HG02610 (cell line): Measurements from ENCODE around the gene GFM2.
"Not testable (repeated sequence)": the region's sequence is repeated elsewhere in the genome, so short reads cannot be mapped to it uniquely, and the experiment has no call there.

Source experiments
- ATAC-seq: cut with Tn5 transposase; IDR thresholded peaks from one replicate; pipeline ENCODE4 v1.9.1; 2021; ENCODE audit warnings: mild to moderate bottlenecking, moderate library complexity; ENCODE audit not compliant: unreplicated experiment

Gene GFM2

DNA sequence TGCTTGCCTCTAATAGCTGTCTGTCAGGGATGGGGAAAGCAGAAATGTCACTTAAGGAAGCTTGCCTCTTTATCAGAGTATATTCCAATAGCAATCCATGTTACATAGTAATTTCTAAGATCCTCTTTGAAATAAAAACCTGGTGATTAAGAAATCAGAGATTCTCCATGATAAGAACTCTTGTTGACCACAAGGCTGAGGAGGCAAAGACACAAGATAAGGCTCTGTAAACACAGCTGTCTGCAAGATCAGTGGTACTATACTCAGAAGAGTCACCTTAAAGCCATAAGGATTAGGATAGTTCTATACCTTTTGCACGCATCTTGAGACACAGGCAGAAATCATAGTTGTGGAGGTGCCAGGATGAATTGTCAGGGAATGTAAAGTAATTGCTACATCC is 41.6 kb downstream of the GFM2 start:
- ATAC-seq: no peak

DNA sequence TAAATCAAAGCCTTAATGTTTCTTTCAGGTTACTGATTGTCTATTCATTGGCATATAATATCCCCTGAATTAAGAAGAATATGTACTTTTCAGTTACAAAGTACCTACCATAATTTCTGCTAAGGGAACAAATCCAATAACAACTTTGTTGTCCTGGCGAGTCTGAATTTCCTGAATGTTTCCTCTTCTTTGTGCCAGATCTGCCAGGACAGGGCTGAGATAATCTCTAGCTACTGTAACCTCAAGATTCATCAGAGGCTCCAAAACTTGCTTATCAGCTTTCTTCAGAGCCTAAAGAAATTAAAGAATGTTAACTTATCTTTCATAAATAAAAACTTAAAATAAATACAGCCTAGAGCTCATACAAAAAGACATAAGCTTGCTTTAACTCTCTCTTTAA is 44.6 kb downstream of the GFM2 start:
- ATAC-seq: no peak

DNA sequence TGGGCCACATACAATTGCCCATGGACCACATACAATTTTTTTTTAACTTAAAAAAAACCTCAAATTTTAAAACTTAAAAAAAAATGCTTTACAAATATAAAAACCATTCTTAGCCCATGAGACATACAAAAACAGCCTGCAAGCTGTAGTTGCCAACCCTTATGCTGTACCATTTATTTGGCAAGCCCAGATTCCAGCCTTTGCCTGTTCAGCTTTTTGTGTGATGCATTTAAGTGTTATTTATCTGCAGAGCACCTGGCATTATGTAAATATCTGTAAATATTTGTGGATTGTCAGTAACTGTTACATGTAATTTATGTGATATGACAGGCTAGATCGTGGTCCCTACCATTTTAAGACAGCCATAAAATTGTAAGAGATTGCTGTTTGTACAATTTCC is 49.3 kb downstream of the GFM2 start:
- ATAC-seq: no peak

DNA sequence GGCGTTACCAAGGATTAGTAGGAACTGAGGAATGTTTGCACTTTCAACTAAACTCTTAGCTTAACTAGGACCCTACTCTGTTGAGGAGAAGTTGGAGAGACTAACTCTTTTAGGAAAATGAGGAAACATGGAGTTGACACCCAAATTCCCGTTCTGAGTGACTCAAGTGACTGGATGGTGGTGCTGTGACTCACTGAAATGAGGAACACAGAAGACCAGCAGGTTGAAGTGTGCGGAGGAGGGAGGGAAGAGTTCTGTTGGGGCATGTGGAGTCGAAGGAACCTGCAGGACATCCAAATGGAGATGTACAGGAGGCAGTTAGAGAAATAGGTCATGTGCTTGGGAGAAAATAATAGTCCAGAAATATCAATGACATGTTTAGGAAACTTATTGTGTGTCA is 73.7 kb downstream of the GFM2 start:
- ATAC-seq: no peak

DNA sequence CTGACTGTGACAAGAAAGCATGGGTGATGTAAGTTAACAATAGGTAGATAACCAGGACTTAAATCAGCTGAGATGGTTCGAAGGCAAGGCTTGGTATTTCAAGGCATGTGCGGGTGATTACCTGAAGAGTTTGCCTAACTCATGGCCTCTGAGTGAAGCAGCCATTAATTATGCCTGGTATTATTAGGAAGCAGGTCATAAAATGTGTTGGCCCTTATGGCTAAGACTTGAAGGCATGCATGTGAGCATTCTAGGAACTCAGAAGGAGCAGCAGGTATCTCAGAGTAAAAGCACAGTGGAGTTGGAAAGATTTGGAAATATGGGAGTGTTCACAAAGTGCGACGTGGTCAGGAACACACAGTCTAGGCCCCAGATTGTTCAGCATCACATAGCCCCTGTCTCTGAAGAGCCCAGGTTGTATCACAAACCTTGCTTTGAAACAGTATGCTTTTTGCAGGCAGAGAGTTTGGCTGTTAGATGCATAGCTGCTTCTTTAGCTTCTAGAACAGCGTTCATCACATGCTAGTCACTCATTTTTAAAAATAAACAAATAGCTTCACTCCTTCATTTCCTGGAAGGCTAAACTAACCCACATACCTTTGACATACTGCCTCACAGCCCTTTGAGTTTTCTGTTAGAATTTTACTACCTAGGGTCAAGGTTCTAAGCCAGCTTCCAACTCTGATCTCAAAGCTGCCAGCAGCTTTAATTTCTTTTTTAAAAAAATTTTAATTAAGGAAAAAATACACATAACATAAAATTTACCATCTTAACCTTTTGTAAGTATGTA is 79.8 kb downstream of the GFM2 start:
- no peak for ATAC-seq

DNA sequence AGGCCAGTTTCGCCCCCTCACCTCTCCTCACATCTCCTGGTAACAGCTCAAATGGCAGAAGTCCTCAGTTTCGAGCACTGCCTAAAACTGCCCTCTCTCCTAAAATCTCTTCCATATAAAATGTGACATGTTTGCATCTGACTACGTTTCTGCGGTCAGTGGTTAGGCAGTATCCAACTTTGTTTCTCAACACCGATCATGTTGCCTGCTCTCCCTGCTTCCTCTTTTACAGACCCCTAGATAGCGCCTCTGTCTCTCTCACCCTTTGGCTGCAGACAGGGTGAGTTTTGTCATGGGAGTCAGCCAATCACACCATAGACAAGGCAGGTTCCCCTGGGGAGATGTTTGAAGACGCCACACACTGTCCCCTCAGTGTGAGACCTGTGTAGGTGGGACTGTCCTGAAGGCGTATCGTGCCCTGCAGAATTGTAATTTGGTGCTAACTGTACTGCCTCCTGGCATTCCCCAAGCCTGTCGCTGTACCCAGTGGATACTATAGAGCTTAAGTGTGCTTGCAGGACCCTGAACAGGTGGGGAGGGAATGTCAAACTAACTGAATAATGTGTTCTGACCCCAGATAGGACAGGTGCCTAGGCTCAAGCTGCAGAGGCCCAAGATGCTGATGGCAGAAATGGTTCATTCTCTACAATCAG is 80.8 kb downstream of the GFM2 start:
- ATAC-seq: peak; percentile 42

DNA sequence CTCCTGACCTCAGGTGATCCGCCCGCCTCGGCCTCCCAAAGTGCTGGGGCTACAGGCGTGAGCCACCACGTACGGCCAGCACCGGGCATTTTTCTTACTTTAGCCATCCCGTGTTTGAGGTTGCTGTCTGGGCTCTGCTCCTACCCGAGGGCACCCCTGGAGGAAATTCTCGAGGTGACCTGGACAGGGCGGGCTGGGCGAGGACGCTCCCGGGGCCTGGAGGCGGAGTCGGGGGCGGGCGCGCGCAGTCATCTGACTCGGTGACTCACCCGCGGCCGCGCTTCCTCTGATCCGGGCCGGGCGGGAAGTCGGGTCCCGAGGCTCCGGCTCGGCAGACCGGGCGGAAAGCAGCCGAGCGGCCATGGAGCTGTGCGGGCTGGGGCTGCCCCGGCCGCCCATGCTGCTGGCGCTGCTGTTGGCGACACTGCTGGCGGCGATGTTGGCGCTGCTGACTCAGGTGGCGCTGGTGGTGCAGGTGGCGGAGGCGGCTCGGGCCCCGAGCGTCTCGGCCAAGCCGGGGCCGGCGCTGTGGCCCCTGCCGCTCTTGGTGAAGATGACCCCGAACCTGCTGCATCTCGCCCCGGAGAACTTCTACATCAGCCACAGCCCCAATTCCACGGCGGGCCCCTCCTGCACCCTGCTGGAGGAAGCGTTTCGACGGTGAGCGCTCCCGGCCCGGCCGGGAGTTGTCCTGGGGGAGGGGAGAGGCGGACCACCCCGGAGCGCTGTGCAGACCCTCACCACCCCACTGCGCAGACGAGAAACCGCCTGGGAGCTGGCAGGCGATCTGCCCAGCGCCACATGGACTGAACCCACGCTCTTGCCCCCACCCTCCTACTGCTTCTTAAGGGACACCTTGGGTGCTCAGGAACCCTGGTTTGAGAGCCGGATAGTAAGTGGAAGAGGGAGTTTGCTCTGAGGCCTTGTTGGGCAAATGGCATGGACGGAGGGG is 81.7 kb downstream of the GFM2 start, which contains the start of gene HEXB:
Gene HEXB, plus strand, starts transcription at position 334 of the 952 bp plus-strand sequence. Its CDS starts 28 bp downstream, at position 362.
- ATAC-seq: peak; percentile 84

DNA sequence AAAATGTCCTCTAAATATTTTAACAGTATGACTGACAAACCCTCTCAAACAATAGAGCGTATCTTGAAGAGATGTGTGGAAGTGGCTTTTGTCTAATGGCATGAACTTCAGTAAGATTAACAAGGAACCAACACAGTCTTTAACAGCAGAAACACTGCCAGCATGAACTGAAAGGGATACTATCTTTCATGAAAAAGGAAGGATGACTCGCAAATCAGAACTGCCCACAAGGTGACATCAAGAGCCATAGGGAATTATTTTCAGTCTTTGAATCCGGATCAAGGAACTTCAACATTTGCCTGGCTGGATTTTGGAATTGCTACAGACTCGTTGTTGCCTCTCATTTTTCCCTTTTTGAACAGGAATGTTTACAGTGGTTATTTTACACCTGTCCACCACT is 87.0 kb downstream of the GFM2 start:
- ATAC-seq: no peak

DNA sequence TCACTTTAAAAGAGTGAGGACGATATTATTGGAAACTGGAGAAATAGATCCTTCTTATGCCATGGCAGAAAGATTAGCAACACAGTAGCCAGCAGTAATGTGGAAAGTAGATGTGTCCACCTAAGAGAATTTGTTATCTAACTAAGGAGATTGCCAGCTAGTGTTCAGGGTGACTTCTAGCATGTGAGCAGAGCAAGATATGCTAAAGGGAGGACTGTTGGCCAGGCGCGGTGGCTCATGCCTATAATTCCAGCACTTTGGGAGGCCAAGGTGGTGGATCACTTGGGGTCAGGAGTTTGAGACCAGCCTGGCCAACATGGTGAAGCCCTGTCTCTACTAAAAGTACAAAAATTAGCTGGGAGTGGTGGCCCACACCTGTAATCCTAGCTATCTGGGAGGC is 87.6 kb downstream of the GFM2 start:
- not testable (repeated sequence) for ATAC-seq

DNA sequence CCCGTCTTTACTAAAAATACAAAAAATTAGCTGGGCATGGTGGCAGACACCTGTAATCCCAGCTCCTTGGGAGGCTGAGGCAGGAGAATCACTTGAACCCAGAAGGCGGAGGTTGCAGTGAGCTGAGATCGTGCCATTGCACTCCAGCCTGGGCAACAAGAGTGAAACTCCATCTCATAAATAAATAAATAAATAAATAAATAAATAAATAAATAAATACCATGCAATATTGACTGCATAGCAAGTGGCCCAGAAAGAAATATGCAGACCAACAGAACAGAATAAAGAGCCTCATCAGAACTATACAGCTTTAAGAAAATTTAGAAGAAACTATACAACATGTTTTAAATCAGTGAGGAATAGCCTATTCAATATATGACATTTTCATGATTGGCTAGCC is 88.8 kb downstream of the GFM2 start:
- ATAC-seq: not testable (repeated sequence)

DNA sequence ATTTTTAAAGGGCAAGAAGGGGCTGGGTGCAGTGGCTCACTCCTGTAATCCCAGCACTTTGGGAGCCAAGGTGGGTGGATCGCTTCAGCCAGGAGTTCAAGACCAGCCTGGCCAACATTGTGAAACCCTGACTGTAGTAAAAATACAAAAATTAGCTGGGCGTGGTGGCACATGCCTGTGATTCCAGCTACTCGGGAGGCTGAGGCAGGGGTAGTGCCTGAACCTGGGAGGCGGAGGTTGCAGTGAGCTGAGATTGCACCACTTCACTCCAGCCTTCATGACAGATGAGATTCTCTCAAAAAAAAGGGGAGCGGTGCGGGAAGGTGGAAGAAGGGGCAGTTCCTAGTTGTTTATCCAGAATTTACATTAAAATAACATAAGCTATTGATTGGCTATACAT is 90.5 kb downstream of the GFM2 start:
- not testable (repeated sequence) for ATAC-seq

DNA sequence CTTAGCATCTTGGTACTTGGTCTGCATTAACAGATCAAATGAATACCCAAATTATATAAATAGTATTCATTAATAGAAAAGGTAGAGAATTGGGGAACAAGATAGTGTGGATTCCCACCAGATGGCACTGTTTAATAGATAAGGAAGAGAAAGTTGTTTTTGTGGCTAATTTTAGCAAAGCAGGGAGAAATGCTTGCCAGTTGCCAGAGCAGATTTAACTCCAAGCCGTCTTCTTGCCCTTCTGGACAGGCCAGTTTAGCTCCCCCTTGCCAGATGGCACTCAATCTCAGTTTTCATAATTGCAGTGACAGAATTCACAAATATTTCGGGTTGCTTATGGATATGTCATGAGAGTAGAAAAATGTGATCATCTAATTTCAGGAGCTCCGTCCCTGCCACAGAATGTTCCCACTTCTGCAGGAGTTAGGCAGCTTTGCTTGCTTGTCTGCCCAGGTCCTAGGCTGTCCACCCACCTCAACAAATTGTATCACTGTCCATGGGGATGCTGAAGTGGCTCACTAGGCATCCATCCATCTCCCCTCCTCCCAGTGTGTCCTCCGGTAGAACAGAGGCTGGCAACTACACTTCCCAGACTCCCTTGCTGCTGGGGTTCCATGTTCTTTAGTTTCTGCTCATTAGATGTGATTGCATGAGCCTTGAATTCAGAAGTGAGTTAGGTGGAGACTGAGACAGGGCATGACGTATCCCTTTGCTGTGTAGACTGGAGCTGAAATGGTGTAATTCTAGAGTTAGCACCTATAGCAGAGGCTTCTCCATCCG is 93.7 kb downstream of the GFM2 start:
- no peak for ATAC-seq

DNA sequence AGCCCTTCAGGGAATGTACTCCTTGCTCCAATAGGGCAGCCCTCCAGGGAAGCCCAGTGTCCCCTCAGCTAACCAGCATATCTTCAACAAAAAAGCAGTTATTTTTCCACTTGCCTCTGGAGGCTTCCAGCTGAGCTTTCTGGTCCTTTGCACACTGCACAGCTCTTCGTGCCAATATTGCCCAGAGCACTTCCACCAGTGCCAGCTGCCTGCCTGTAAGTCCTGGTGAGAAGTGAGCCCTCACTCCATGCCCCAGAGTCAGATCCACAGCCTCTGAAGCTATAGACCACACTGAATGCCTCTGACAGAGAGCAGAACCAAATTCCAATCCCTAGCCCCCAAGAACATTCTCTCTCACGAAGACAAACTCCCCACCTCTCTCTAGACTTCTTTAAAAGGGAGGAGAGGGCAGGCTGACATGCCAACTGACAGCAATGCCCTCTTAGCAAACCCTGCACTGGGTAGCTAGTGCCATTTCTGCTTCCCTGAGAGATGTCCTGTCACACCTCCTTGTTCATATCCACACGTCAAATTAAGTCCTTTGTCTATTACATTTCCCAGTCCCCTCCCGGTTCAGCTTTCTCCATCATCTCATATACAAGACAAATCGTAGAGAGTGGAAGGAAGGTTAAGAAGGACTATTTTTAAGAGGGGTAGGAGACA is 94.6 kb downstream of the GFM2 start:
- ATAC-seq: no peak
